ENCODE measurements around the gene WNT4. TPM values are rescaled to one million over a fixed set of nuclear protein-coding genes. Genes with fewer than 3 reads are reported as not detected.

The WNT4 gene
- 0.10 TPM for polyA plus RNA-seq (2013, experiment 1 of 2; ENCODE audit: insufficient read length)
- polyA plus RNA-seq (2013, experiment 2 of 2; ENCODE audit: insufficient read length) = 0.19 TPM

GRCh38 chr1:22143065-22144033 lies at the start of gene WNT4:
TSS of gene WNT4 (minus strand) at chr1:22143097. CDS start at chr1:22142922, 175 bp downstream.
- DNase-seq = peak; percentile 14

- DNase-seq = no peak
Measured at GRCh38 chr1:22190731-22191130, 47.8 kb upstream of the WNT4 start.

- no peak for DNase-seq
Measured at GRCh38 chr1:22190251-22190650, 47.4 kb upstream of the WNT4 start.

GRCh38 chr1:22189619-22190018 lies 46.7 kb upstream of the WNT4 start:
- DNase-seq = no peak

- no peak for DNase-seq
Measured at GRCh38 chr1:22188914-22189313, 46.0 kb upstream of the WNT4 start.

GRCh38 chr1:22188436-22188835 lies 45.5 kb upstream of the WNT4 start:
- DNase-seq = no peak

GRCh38 chr1:22186311-22186710 lies 43.4 kb upstream of the WNT4 start:
- no peak for DNase-seq

DNA sequence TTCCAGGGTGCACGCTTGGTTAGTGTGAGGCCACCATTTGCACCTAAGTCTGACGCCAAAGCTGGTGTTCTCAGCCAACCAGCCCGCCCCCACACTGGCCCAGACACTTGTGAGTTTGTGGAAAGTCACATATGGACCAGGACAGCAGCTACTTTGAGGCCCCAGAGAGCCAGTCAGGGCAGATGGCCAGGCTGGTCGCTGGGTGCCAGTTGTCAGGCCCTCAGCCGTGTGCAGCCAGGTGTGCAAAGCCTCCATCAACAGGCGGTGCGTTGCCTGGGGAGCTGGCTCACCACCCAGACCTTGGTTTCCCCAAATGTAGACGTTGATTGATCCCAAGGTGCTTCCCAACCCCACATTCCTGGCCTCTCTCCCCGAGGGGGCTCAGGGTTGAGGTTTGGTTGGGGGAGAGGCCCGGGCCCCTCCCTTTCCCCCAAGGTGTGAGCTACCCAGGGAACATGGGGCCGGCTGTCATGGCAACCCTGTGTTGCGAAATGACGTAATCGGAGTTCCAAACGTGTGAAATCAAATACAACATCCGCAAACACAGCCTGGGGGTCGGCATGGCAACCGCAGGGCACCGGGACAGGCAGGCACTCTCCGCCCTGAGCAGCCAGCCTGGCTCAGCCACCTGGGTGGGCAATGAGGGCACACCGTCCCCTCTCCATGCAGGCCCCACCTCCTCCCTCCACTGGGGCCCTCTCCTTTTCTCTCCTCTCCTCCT lies 42.2 kb upstream of the WNT4 start:
- DNase-seq = no peak

GRCh38 chr1:22184454-22184853 lies 41.6 kb upstream of the WNT4 start:
- DNase-seq = no peak

DNA sequence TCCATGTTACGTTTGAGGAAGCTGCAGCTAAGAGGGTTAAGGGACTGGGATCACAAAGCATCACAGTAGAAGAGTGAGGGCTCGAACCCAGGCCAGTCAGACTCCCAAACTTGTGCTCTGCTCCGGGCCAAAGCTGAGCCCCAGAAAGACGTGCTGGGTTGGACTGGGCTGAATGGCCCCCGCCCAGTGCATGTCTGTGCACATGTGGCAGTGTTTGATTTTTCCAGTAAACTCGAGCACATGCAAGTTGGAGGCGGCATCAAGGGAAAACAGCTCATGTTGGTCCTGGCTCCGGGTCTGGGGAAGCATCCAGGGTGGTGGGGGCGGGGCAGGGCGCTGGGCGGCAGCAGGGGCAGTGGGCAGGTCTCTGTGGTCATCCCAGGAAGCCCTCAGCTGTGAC lies 39.8 kb upstream of the WNT4 start:
- DNase-seq = no peak

- no peak for DNase-seq
Measured at GRCh38 chr1:22179197-22179803, 36.4 kb upstream of the WNT4 start.

- DNase-seq = no peak
Measured at GRCh38 chr1:22177354-22178003, 34.6 kb upstream of the WNT4 start.

DNA sequence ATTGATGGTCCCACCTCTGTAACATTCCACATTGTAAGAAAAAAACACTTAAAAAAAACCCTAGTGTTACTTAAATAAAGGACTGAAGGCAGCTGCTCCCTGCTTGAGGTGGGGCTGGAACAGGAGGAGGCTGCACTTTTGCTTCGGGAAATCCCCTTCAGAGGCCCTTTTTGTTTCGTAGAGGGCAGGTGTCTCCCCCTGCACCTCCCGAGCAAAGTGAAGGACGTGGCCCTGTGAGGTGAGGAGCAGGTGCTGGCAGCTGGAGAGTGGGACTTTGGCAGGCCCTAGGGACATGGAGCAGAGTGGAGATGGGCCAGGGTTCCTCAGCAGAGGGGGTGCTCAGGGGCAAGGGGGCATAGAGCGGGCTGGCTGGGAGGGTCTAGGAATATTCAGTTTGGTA lies 33.4 kb upstream of the WNT4 start:
- DNase-seq = no peak

GRCh38 chr1:22174446-22175220 lies 31.7 kb upstream of the WNT4 start:
- DNase-seq = no peak

- DNase-seq = no peak
Measured at GRCh38 chr1:22171951-22172715, 29.2 kb upstream of the WNT4 start.

GRCh38 chr1:22169816-22170215 lies 26.9 kb upstream of the WNT4 start:
- no peak for DNase-seq

DNA sequence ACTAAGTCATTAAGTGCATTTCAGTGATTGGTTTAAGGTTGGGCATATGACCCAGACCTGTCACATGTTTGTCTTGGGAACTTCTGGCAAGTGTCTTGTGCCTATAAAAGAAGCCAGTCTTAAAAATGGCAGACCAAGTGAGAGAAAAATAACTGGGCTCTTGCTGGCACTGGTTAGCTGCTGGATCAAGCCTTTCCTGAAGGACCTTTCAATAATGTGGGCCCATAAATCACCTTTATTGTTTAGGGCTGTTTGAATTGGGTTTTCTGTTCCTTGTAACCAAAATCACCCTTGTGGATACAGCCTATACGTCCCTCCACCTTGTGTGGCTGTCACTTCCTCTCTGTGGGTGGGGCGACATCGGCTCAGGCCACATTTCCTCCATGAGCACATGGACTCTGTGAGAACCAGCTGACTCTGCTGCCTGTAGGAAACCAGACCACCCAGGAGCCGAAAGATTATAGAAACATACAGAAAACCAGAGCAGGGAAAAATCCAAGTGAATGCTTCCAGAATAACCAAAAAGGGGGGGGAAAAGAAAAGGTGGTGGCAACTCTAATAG lies 25.6 kb upstream of the WNT4 start:
- no peak for DNase-seq

GRCh38 chr1:22166439-22166838 lies 23.5 kb upstream of the WNT4 start:
- no peak for DNase-seq

GRCh38 chr1:22164841-22165808 lies 22.2 kb upstream of the WNT4 start:
- no peak for DNase-seq
